ENCODE data around the gene EFCAB14.

- TF ChIP-seq CTCF (conservative IDR thresholded peaks at IDR 0.05 in 1 of 2, IDR thresholded peaks at IDR 0.05 in 1 of 2; ENCODE audit: extremely low read depth in 1 of 2, insufficient read depth in 1 of 2, low read depth in 1 of 2, low read length in 2 of 2) = no peak
- TF ChIP-seq EZH2 (IDR thresholded peaks at IDR 0.05; ENCODE audit: borderline replicate concordance, low read length) = no peak
Measured at GRCh38 chr1:46755121-46755520, 36.2 kb upstream of the EFCAB14 start.

All from mammary epithelial cell (primary cell).